ENCODE results near the gene ELMOD3. TPM values are rescaled to one million over a fixed set of nuclear protein-coding genes. Genes with fewer than 3 reads are reported as not detected.

ELMOD3 gene
- polyA plus RNA-seq, 1 donor from 2014 or later = 39.7 TPM

GRCh38 chr2:85410584-85411404, 56.2 kb downstream of the ELMOD3 start:
- Histone ChIP-seq H3K27ac (ENCODE audit: low read length) (no peak overlapping the region), H3K9ac (ENCODE audit: low read length) (no peak overlapping the region), H3K4me2 (ENCODE audit: low read length) (no peak overlapping the region)

GRCh38 chr2:85411405-85411748, 56.8 kb downstream of the ELMOD3 start:
- Histone ChIP-seq H3K79me2 (replicated peaks; ENCODE audit: insufficient read depth, low read length) (no peaks in the 10 kb centered on the region), H2AFZ (ENCODE audit: low read depth, low read length) (no peak overlapping the region)
- TF ChIP-seq REST (IDR thresholded peaks at IDR 0.05; ENCODE audit: borderline replicate concordance) = no peak

More at GRCh38 chr2:85410584-85411404, 56.2 kb downstream of the ELMOD3 start:
- H3K4me3 ChIP-seq (ENCODE audit: low read length) = no peak overlapping the region
- H3K9me2 ChIP-seq (ENCODE audit: insufficient read depth, low read length) = no peaks in the 10 kb centered on the region
- no peaks in the 10 kb centered on the region for H3F3A ChIP-seq (ENCODE audit: insufficient read depth, low read length, poor library complexity, severe bottlenecking)
- no peaks in the 10 kb centered on the region for H3K9me3 ChIP-seq (ENCODE audit: low read length)
- no peaks in the 10 kb centered on the region for H3K79me2 ChIP-seq (replicated peaks; ENCODE audit: insufficient read depth, low read length)
- TF ChIP-seq TAF1 (IDR thresholded peaks at IDR 0.05; ENCODE audit: low read depth) (no peak), RAD21 (conservative IDR thresholded peaks at IDR 0.05) (no peak), SMC3 (conservative IDR thresholded peaks at IDR 0.05; ENCODE audit: poor library complexity) (no peak), EP300 (conservative IDR thresholded peaks at IDR 0.05; ENCODE audit: poor library complexity, severe bottlenecking) (no peak), REST (IDR thresholded peaks at IDR 0.05; ENCODE audit: borderline replicate concordance) (no peak), CTCF (IDR thresholded peaks at IDR 0.05; ENCODE audit: poor library complexity, severe bottlenecking) (no peak), POLR2AphosphoS5 (IDR thresholded peaks at IDR 0.05) (no peak), MXI1 (conservative IDR thresholded peaks at IDR 0.05; ENCODE audit: poor library complexity, severe bottlenecking) (no peak), EZH2 (IDR thresholded peaks at IDR 0.05; ENCODE audit: borderline replicate concordance, insufficient read depth, low read length, poor library complexity, severe bottlenecking) (no peak)
- no peaks in the 10 kb centered on the region for H3K36me3 ChIP-seq (ENCODE audit: insufficient read depth, low read length)
- H3K27me3 ChIP-seq (ENCODE audit: insufficient read depth, low read depth, low read length) = peaks cover 17% of the 10 kb centered on the region
- H4K20me1 ChIP-seq (ENCODE audit: insufficient read depth) = no peaks in the 10 kb centered on the region
- H2AFZ ChIP-seq (ENCODE audit: low read depth, low read length) = no peak overlapping the region

More at GRCh38 chr2:85411405-85411748, 56.8 kb downstream of the ELMOD3 start:
- H4K20me1 ChIP-seq (ENCODE audit: insufficient read depth) = no peaks in the 10 kb centered on the region
- no peaks in the 10 kb centered on the region for H3K9me2 ChIP-seq (ENCODE audit: insufficient read depth, low read length)
- no peak overlapping the region for H3K4me3 ChIP-seq (ENCODE audit: low read length)
- peaks cover 17% of the 10 kb centered on the region for H3K27me3 ChIP-seq (ENCODE audit: insufficient read depth, low read depth, low read length)
- no peaks in the 10 kb centered on the region for H3K9me3 ChIP-seq (ENCODE audit: low read length)
- no peak overlapping the region for H3K9ac ChIP-seq (ENCODE audit: low read length)
- no peak overlapping the region for H3K4me2 ChIP-seq (ENCODE audit: low read length)
- H3K27ac ChIP-seq (ENCODE audit: low read length) = no peak overlapping the region
- no peaks in the 10 kb centered on the region for H3K36me3 ChIP-seq (ENCODE audit: insufficient read depth, low read length)
- H3F3A ChIP-seq (ENCODE audit: insufficient read depth, low read length, poor library complexity, severe bottlenecking) = no peaks in the 10 kb centered on the region

Measured in neural cell (in vitro differentiated cells).